Nephron (organoid): ENCODE measurements around the gene CA12.

ENCODE experiments used
- H3K27ac Mint-ChIP-seq, 3 experiments: 2 replicates each; pipeline ENCODE4 v1.8.0; 2020; ENCODE audit warnings: mixed read lengths in 3 of 3, mild to moderate bottlenecking in 2 of 3, moderate library complexity in 1 of 3
- H3K27me3 Mint-ChIP-seq: 2 replicates; pipeline ENCODE4 v1.8.0; 2021; ENCODE audit warnings: low read depth, mild to moderate bottlenecking, moderate library complexity, mixed read lengths
- H3K36me3 Mint-ChIP-seq: 2 replicates; pipeline ENCODE4 v1.8.0; 2020; ENCODE audit warnings: low read depth, mixed read lengths
- H3K4me1 Mint-ChIP-seq: 2 replicates; pipeline ENCODE4 v1.8.0; 2020; ENCODE audit warnings: mixed read lengths
- H3K4me3 Mint-ChIP-seq, 3 experiments: 2 replicates each; pipeline ENCODE4 v1.8.0; 2020; ENCODE audit warnings: mild to moderate bottlenecking in 3 of 3, mixed read lengths in 3 of 3, moderate library complexity in 2 of 3
- H3K9me3 Mint-ChIP-seq: 2 replicates; pipeline ENCODE4 v1.8.0; 2020; ENCODE audit warnings: mixed read lengths
- CTCF ChIP-seq, 3 experiments: fragments of 200-600 bp; sonication (generic); IDR thresholded peaks; one replicate each; pipeline ENCODE4 v1.5.0; 2021; ENCODE audit warnings: antibody characterized with exemption in 3 of 3; ENCODE audit not compliant: unreplicated experiment in 3 of 3

Gene CA12

DNA sequence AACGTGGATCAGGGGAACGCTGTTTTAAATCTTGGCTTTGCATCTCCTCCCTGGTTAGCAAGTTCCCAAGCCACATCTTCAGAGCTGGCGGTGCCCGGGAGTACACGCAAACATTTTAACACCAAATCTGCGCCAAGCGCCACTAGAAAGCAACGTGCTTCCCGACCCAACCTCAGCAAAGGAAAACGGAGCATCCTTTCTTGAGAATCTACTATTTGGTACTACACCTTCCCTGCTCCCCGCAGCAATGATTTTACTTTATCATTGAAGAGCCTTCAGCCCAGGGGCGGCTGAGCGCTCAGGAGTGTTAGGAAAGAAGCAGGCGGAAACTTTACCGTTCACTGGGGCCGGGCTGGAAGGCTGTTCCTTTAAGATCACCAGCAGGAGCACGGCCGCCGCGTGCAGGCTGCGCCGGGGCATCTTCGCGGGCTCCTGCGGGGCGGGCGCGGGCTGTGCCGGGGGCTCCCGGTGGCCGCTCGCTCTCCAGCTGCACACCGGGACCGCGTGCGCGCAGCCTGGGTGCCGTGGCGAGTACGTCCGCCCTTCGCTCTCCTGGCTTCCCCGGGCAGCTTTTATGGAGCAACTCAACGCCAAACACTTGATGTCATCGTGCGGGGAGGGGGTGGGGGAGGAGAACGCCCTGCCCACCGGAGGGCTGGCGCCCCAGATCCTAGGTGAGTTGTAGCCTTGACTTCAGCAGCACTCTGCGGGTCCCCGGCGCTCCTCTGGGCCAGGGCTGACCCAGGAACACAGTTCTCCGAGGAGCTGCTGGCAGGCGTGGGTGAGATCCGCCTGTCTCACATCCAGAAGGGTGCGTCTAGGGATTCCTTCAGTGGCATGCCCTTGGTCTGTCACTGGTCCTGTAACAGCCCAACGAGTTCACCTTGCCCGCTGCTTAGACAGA, at the start of gene CA12:
Gene CA12, minus strand, starts transcription at position 546 of the 904 bp plus-strand sequence. Its CDS starts 126 bp downstream, at position 420.
- Mint-ChIP-seq H3K4me1 (peaks cover 23% of the 10 kb centered on the region), H3K27me3 (peaks cover 60% of the 10 kb centered on the region), H3K36me3 (no peaks in the 10 kb centered on the region), H3K4me3 (peak within 1 kb of the TSS; percentile 82 to 87 (median 85)), H3K27ac (peak within 1 kb of the TSS; percentile 55 to 79 (median 71)), H3K9me3 (no peaks in the 10 kb centered on the region)
- TF ChIP-seq CTCF (IDR thresholded peaks at IDR 0.05; ENCODE audit: unreplicated experiment in 3 of 3), result no peak

- peak overlapping the region in 2 of 3 experiments; percentile 22 to 99 for H3K27ac Mint-ChIP-seq
- H3K27me3 Mint-ChIP-seq, result peaks cover 5% of the 10 kb centered on the region
- no peak overlapping the region for H3K4me3 Mint-ChIP-seq
Measured at GRCh38 chr15:63430766-63431451, 49.3 kb upstream of the CA12 start.

GRCh38 chr15:63426552-63426951, 44.9 kb upstream of the CA12 start:
- no peak overlapping the region for H3K27ac Mint-ChIP-seq
- H3K4me3 Mint-ChIP-seq, result no peak overlapping the region
- H3K27me3 Mint-ChIP-seq, result no peaks in the 10 kb centered on the region
- peaks cover 3% of the 10 kb centered on the region for H3K36me3 Mint-ChIP-seq
- peaks cover 13% of the 10 kb centered on the region for H3K9me3 Mint-ChIP-seq
- H3K4me1 Mint-ChIP-seq, result peaks cover 9% of the 10 kb centered on the region
- TF ChIP-seq CTCF (IDR thresholded peaks at IDR 0.05; ENCODE audit: unreplicated experiment in 3 of 3), result no peak

More at GRCh38 chr15:63430766-63431451, 49.3 kb upstream of the CA12 start:
- H3K9me3 Mint-ChIP-seq, result peaks cover 6% of the 10 kb centered on the region
- peaks cover 3% of the 10 kb centered on the region for H3K36me3 Mint-ChIP-seq
- peaks cover 51% of the 10 kb centered on the region for H3K4me1 Mint-ChIP-seq
- TF ChIP-seq CTCF (IDR thresholded peaks at IDR 0.05; ENCODE audit: unreplicated experiment in 3 of 3), result no peak

DNA sequence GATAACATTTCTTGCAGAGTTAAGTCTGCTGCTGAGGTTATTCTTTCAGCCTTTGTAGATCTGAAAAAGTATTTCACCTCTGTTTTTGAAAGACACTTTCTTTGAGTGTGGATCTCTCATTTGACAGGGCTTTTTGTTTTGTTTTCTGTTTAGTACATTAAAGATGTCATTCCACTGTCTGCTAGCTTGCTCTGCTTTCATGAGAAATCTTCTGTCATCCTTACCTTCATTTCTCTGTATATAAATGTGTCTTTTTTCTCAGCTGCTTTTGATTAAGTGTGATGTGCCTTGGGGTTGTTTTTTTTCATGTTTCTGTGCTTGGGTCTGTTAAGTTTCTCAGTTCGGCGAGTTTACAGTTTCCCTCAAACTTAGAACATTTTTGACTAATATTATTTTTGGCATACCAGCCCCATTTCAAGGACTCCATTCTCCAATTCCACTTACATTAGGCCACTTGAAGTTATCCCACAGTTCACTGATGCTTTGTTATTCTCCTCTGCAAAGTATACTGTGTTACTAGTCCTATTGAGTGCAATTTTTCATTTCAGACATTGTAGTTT, 43.9 kb upstream of the CA12 start:
- TF ChIP-seq CTCF (IDR thresholded peaks at IDR 0.05; ENCODE audit: unreplicated experiment in 3 of 3), result no peak
- peaks cover 13% of the 10 kb centered on the region for H3K9me3 Mint-ChIP-seq
- H3K27me3 Mint-ChIP-seq, result no peaks in the 10 kb centered on the region
- H3K4me1 Mint-ChIP-seq, result peaks cover 1% of the 10 kb centered on the region
- peaks cover 3% of the 10 kb centered on the region for H3K36me3 Mint-ChIP-seq
- H3K4me3 Mint-ChIP-seq, result no peak overlapping the region
- no peak overlapping the region for H3K27ac Mint-ChIP-seq

DNA sequence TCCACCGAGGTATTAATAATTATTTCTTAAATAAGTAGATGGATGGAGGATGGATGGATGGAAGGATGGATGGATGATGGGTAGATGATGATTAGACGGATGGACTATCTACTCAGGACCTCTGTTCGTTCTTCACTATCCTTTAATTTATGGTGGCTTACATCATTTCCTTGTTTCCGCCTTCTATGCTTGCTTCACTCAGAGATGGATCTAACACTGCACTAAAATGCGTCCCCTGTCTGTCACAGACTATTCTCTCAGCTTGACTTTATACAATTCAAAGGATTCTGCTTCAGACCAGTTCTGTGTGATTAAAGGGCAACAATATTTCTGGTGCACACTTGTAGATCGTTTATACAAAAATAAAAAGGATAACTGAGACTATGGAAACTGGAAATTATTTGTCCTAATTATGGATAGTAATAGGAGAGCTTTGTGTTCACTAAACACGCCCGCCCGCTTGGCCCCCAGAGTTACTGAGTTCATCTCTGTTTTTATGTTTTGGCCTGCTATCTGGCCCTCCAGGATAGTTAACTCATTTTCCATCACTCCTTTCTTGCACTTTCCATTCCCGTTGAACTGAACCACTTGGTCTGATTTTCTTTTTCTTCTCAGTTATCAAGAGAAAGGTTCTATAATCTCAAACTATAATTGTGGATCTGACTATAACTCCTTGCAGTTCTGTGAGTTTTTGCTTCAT, 41.4 kb upstream of the CA12 start:
- Mint-ChIP-seq H3K27me3 (no peaks in the 10 kb centered on the region), H3K27ac (no peak overlapping the region), H3K9me3 (peaks cover 13% of the 10 kb centered on the region), H3K4me3 (no peak overlapping the region), H3K36me3 (peaks cover 3% of the 10 kb centered on the region), H3K4me1 (peaks cover 22% of the 10 kb centered on the region)
- TF ChIP-seq CTCF (IDR thresholded peaks at IDR 0.05; ENCODE audit: unreplicated experiment in 3 of 3), result no peak
